Activated CD4-positive, CD25-positive, alpha-beta regulatory T cell treated with anti-CD3 and anti-CD28 coated beads, Interleukin-2, amount 50 U/mL, for 16 hours (primary cell): ENCODE results near the gene FRMPD2.

Experiments used
- DNase-seq: peaks from one replicate; pipeline ENCODE4 v3.0.0-alpha.2; 2020; ENCODE audit warnings: low read depth, low spot score

Gene FRMPD2

GRCh38 chr10:48274636-48275035 lies at the start of gene FRMPD2:
TSS of gene FRMPD2 (minus strand) at chr10:48274696. CDS start at chr10:48274567, 129 bp downstream.
- DNase-seq, result no peak

GRCh38 chr10:48322017-48322416 lies 47.5 kb upstream of the FRMPD2 start:
- no peak for DNase-seq

GRCh38 chr10:48317321-48317990 lies 43.0 kb upstream of the FRMPD2 start:
- no peak for DNase-seq

GRCh38 chr10:48316236-48316635 lies 41.7 kb upstream of the FRMPD2 start:
- DNase-seq, result no peak

- DNase-seq, result no peak
Observed at GRCh38 chr10:48314107-48314506, 39.6 kb upstream of the FRMPD2 start.

GRCh38 chr10:48309711-48310226 lies 35.3 kb upstream of the FRMPD2 start:
- DNase-seq, result no peak

- DNase-seq, result no peak
Observed at GRCh38 chr10:48307711-48308018, 33.2 kb upstream of the FRMPD2 start.

GRCh38 chr10:48306870-48307710 lies 32.6 kb upstream of the FRMPD2 start:
- peak; percentile 37 for DNase-seq

GRCh38 chr10:48306265-48306869 lies 31.9 kb upstream of the FRMPD2 start, which contains the start of gene MAPK8:
TSS of gene MAPK8 (plus strand) at chr10:48306677. CDS start at chr10:48401661, 94,984 bp downstream.
- peak; percentile 81 for DNase-seq

GRCh38 chr10:48305905-48306264 lies 31.4 kb upstream of the FRMPD2 start:
- no peak for DNase-seq

GRCh38 chr10:48302515-48303476 lies 28.3 kb upstream of the FRMPD2 start:
- DNase-seq, result no peak

- DNase-seq, result no peak
Observed at GRCh38 chr10:48300556-48300955, 26.1 kb upstream of the FRMPD2 start.

- DNase-seq, result no peak
Observed at GRCh38 chr10:48299692-48300091, 25.2 kb upstream of the FRMPD2 start.

- no peak for DNase-seq
Observed at GRCh38 chr10:48299066-48299465, 24.6 kb upstream of the FRMPD2 start.

GRCh38 chr10:48296576-48297098 lies 22.1 kb upstream of the FRMPD2 start:
- no peak for DNase-seq

- no peak for DNase-seq
Observed at GRCh38 chr10:48294431-48294830, 19.9 kb upstream of the FRMPD2 start.

- no peak for DNase-seq
Observed at GRCh38 chr10:48292616-48293015, 18.1 kb upstream of the FRMPD2 start.

GRCh38 chr10:48291190-48291589 lies 16.7 kb upstream of the FRMPD2 start:
- DNase-seq, result no peak

GRCh38 chr10:48290286-48290685 lies 15.8 kb upstream of the FRMPD2 start:
- no peak for DNase-seq

- DNase-seq, result no peak
Observed at GRCh38 chr10:48289501-48290238, 15.2 kb upstream of the FRMPD2 start.
